ENCODE measurements around the gene NEDD8. TPM values are rescaled to one million over a fixed set of nuclear protein-coding genes. Genes with fewer than 3 reads are reported as not detected.
"Not testable (repeated sequence)": the region's sequence is repeated elsewhere in the genome, so short reads cannot be mapped to it uniquely, and the experiment has no call there.

The NEDD8 gene
- total RNA-seq, 1 donor from 2014 or later: 251 TPM

DNA sequence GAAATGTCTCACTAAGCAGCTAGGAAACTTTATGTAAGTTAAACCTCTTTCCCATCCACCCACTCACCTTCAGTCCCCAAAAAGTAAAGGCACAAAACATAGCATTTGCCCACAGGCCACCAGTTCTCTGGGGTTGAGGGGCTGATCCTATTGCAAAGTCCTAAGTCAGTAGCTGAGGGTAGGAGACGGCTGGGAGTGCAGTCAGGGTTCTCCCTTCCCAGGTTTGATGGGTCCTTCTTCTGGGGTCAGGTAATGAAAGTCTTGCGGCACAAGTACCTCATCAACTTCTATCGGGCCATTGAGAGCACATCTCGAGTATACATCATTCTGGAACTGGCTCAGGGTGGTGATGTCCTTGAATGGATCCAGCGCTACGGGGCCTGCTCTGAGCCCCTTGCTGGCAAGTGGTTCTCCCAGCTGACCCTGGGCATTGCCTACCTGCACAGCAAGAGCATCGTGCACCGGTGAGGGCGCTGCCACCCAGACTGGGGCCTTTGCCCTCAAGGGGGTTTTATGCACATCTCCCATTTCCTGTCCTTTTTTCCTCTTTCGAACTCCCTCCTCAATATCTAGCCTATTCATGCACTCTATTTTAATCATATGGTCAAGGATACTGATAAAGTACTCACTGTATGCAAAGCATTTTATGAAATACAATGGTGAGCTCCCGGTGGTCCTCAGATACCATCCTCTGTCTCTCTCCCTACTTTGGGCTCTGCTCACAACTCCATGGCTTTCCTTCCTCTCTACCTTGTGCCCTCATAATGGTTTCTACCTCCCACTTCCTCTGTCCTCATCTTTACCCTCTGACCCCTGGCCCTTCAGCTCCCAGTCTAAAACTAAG lies 25.7 kb downstream of the NEDD8 start:
- peaks cover 47% of the 10 kb centered on the region for H3K36me3 Mint-ChIP-seq (ENCODE audit: low read depth, unreplicated experiment)
- Histone ChIP-seq H3K27me3 (ENCODE audit: insufficient read depth, low read length) (no peaks in the 10 kb centered on the region), H4K20me1 (ENCODE audit: insufficient read depth, low read length) (peaks cover 4% of the 10 kb centered on the region), H3K4me2 (ENCODE audit: low read length) (no peak overlapping the region), H3K4me3 (ENCODE audit: insufficient read depth, low read depth, low read length) (no peak overlapping the region), H3K36me3 (ENCODE audit: insufficient read depth, low read length) (peaks cover 9% of the 10 kb centered on the region), H2AFZ (ENCODE audit: low read depth, low read length) (no peak overlapping the region), H3K79me2 (ENCODE audit: insufficient read depth, low read length) (peaks cover 3% of the 10 kb centered on the region), H3K4me1 (ENCODE audit: insufficient read depth, low read length) (no peaks in the 10 kb centered on the region), H3K9ac (ENCODE audit: low read length) (no peak overlapping the region), H3K9me3 (ENCODE audit: insufficient read depth, low read depth, low read length) (no peaks in the 10 kb centered on the region), H3K27ac (ENCODE audit: low read depth, low read length) (no peak overlapping the region)
- H3K4me1 Mint-ChIP-seq (ENCODE audit: low read depth, unreplicated experiment): no peaks in the 10 kb centered on the region
- H3K4me3 Mint-ChIP-seq (ENCODE audit: unreplicated experiment): peak overlapping the region; percentile 25
- H3K27me3 Mint-ChIP-seq (ENCODE audit: low read depth, unreplicated experiment): no peaks in the 10 kb centered on the region
- TF ChIP-seq CTCF (IDR thresholded peaks at IDR 0.05; ENCODE audit: insufficient read depth, low read depth, low read length): no peak
- TF ChIP-seq EZH2 (IDR thresholded peaks at IDR 0.05; ENCODE audit: insufficient read depth, low read length): no peak
- no peak overlapping the region for H3K27ac Mint-ChIP-seq (ENCODE audit: unreplicated experiment)
- FAIRE-seq (no peak), DNase-seq (ENCODE audit: low read depth) (no peak)
- H3K9me3 Mint-ChIP-seq (ENCODE audit: unreplicated experiment): peaks cover 5% of the 10 kb centered on the region

DNA sequence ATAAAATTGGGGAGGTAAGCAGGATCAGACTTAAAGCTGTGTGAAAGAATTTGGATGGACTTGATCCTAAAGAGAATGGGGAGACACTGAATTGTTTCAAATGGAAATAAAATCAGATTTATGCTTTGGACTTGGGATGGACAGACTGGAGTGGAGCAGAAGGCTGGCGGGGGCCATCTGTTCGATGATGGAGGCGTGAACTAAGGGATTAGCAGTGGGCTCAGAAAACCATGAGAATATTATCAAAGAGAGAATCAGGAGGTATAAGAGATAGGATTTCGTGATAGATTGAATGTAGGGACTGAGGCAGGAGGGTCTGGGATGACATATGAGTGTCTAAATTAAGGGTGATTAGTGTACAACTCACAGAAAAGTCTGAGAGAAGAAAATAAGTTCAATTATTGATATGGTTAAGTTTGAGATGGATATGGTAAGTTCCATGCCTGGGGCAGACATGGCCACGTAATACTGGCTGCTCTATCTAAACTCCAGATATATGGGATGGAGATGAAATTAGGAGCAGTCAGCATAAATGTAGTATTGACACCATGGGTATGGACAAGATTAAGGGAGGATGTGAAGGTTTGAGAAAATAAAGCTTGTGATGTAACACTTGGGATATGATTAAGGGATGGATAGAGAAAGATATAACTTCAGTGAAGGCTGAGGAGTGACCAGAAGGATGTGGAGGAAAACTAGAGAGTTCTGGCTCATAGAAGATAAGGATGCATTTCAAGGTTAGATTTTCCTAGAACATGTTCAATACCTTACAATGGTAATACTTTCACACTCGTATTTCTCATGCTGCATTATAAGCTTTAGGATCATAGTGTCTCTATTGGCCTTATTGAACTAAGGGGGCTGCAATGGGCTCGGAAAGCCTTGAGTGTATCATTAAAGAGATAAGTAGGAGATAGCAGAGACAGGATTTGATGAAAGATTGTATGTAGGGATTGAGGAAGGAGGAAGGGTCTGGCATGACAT lies 27.7 kb downstream of the NEDD8 start:
- Histone ChIP-seq H3K27ac (ENCODE audit: low read depth, low read length) (no peak overlapping the region), H3K9me3 (ENCODE audit: insufficient read depth, low read depth, low read length) (peaks cover 2% of the 10 kb centered on the region), H3K36me3 (ENCODE audit: insufficient read depth, low read length) (peaks cover 13% of the 10 kb centered on the region), H3K27me3 (ENCODE audit: insufficient read depth, low read length) (no peaks in the 10 kb centered on the region), H3K9ac (ENCODE audit: low read length) (no peak overlapping the region), H2AFZ (ENCODE audit: low read depth, low read length) (no peak overlapping the region), H3K4me2 (ENCODE audit: low read length) (no peak overlapping the region), H3K4me1 (ENCODE audit: insufficient read depth, low read length) (no peaks in the 10 kb centered on the region), H3K79me2 (ENCODE audit: insufficient read depth, low read length) (peaks cover 3% of the 10 kb centered on the region), H3K4me3 (ENCODE audit: insufficient read depth, low read depth, low read length) (no peak overlapping the region), H4K20me1 (ENCODE audit: insufficient read depth, low read length) (peaks cover 4% of the 10 kb centered on the region)
- Mint-ChIP-seq H3K4me3 (ENCODE audit: unreplicated experiment) (no peak overlapping the region), H3K9me3 (ENCODE audit: unreplicated experiment) (peaks cover 5% of the 10 kb centered on the region), H3K4me1 (ENCODE audit: low read depth, unreplicated experiment) (no peaks in the 10 kb centered on the region), H3K27me3 (ENCODE audit: low read depth, unreplicated experiment) (no peaks in the 10 kb centered on the region), H3K27ac (ENCODE audit: unreplicated experiment) (no peak overlapping the region), H3K36me3 (ENCODE audit: low read depth, unreplicated experiment) (peaks cover 46% of the 10 kb centered on the region)
- no peak for TF ChIP-seq EZH2 (IDR thresholded peaks at IDR 0.05; ENCODE audit: insufficient read depth, low read length)
- no peak for TF ChIP-seq CTCF (IDR thresholded peaks at IDR 0.05; ENCODE audit: insufficient read depth, low read depth, low read length)
- no peak for FAIRE-seq
- DNase-seq (ENCODE audit: low read depth): no peak

DNA sequence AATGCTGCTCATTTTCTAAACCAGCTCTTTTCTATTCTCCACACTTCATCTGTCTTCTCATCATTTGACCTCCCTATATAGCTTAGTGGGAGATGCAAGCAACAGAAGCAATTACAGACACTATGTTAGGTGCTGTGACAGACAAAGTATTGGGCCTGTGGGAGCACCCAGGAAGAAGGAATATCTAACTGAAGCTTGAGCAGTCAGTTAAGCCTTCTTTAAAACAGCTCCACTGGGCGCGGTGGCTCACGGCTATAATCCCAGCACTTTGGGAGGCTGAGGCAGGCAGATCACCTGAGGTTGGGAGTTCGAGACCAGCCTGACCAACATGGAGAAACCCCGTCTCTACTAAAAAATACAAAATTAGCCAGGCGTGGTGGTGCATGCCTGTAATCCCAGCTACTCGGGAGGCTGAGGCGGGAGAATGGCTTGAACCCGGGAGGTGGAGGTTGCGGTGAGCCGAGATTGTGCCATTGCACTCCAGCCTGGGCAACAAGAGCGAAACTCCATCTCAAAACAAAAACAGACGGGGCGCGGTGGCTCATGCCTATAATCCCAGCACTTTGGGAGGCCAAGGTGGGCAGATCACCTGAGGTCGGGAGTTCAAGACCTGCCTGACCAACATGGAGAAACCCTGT lies 28.8 kb downstream of the NEDD8 start:
- H3K9me3 ChIP-seq (ENCODE audit: insufficient read depth, low read depth, low read length); H3K4me3 ChIP-seq (ENCODE audit: insufficient read depth, low read depth, low read length); H3K79me2 ChIP-seq (ENCODE audit: insufficient read depth, low read length); H4K20me1 ChIP-seq (ENCODE audit: insufficient read depth, low read length); H3K4me3 Mint-ChIP-seq (ENCODE audit: unreplicated experiment); H3K9me3 Mint-ChIP-seq (ENCODE audit: unreplicated experiment); FAIRE-seq; H3K27me3 Mint-ChIP-seq (ENCODE audit: low read depth, unreplicated experiment); H2AFZ ChIP-seq (ENCODE audit: low read depth, low read length); H3K4me2 ChIP-seq (ENCODE audit: low read length); H3K27ac ChIP-seq (ENCODE audit: low read depth, low read length); H3K9ac ChIP-seq (ENCODE audit: low read length); DNase-seq (ENCODE audit: low read depth); H3K27me3 ChIP-seq (ENCODE audit: insufficient read depth, low read length); H3K4me1 ChIP-seq (ENCODE audit: insufficient read depth, low read length); H3K4me1 Mint-ChIP-seq (ENCODE audit: low read depth, unreplicated experiment): not testable (repeated sequence)
- H3K36me3 ChIP-seq (ENCODE audit: insufficient read depth, low read length): peaks cover 13% of the 10 kb centered on the region
- Mint-ChIP-seq H3K36me3 (ENCODE audit: low read depth, unreplicated experiment) (peaks cover 46% of the 10 kb centered on the region), H3K27ac (ENCODE audit: unreplicated experiment) (peak overlapping the region; percentile 34)

- H3K9me3 Mint-ChIP-seq (ENCODE audit: unreplicated experiment); H3K9ac ChIP-seq (ENCODE audit: low read length); H3K27me3 ChIP-seq (ENCODE audit: insufficient read depth, low read length); H3K27ac ChIP-seq (ENCODE audit: low read depth, low read length); H3K4me1 ChIP-seq (ENCODE audit: insufficient read depth, low read length); DNase-seq (ENCODE audit: low read depth); H3K4me3 Mint-ChIP-seq (ENCODE audit: unreplicated experiment); H3K4me2 ChIP-seq (ENCODE audit: low read length); H3K4me1 Mint-ChIP-seq (ENCODE audit: low read depth, unreplicated experiment); H3K9me3 ChIP-seq (ENCODE audit: insufficient read depth, low read depth, low read length); H3K4me3 ChIP-seq (ENCODE audit: insufficient read depth, low read depth, low read length); FAIRE-seq; H2AFZ ChIP-seq (ENCODE audit: low read depth, low read length); H4K20me1 ChIP-seq (ENCODE audit: insufficient read depth, low read length); H3K27ac Mint-ChIP-seq (ENCODE audit: unreplicated experiment); H3K27me3 Mint-ChIP-seq (ENCODE audit: low read depth, unreplicated experiment): not testable (repeated sequence)
- H3K36me3 ChIP-seq (ENCODE audit: insufficient read depth, low read length): peaks cover 13% of the 10 kb centered on the region
- H3K79me2 ChIP-seq (ENCODE audit: insufficient read depth, low read length): peaks cover 10% of the 10 kb centered on the region
- H3K36me3 Mint-ChIP-seq (ENCODE audit: low read depth, unreplicated experiment): peaks cover 39% of the 10 kb centered on the region
These were observed 29.6 kb downstream of the NEDD8 start for GRCh38 chr14:24202538-24202937.

Measured in astrocyte (in vitro differentiated cells and primary cell).